Kidney glomerular epithelial cell (primary cell): Measurements from ENCODE around the gene PTPRN2.
"Not testable (repeated sequence)": the region's sequence is repeated elsewhere in the genome, so short reads cannot be mapped to it uniquely, and the experiment has no call there.

Experiments
- DNase-seq: peaks from one replicate; lab custom pipeline; 2025; lab: John Stamatoyannopoulos, UW

PTPRN2 gene

GRCh38 chr7:158229945-158230344 lies 357.7 kb downstream of the PTPRN2 start:
- no peak for DNase-seq

- no peak for DNase-seq
Measured at GRCh38 chr7:158228986-158229385, 358.6 kb downstream of the PTPRN2 start.

GRCh38 chr7:158228131-158228530 lies 359.5 kb downstream of the PTPRN2 start:
- no peak for DNase-seq

- no peak for DNase-seq
Measured at GRCh38 chr7:158227258-158227984, 360.2 kb downstream of the PTPRN2 start.

GRCh38 chr7:158216198-158216597 lies 371.4 kb downstream of the PTPRN2 start:
- DNase-seq: no peak

GRCh38 chr7:158209435-158209834 lies 378.2 kb downstream of the PTPRN2 start:
- no peak for DNase-seq

GRCh38 chr7:158206341-158206740 lies 381.3 kb downstream of the PTPRN2 start:
- no peak for DNase-seq

- no peak for DNase-seq
Measured at GRCh38 chr7:158204453-158204852, 383.2 kb downstream of the PTPRN2 start.

GRCh38 chr7:158203948-158204347 lies 383.7 kb downstream of the PTPRN2 start:
- not testable (repeated sequence) for DNase-seq

- DNase-seq: no peak
Measured at GRCh38 chr7:158194365-158194900, 393.2 kb downstream of the PTPRN2 start.

GRCh38 chr7:158193446-158193845 lies 394.2 kb downstream of the PTPRN2 start:
- no peak for DNase-seq

GRCh38 chr7:158192956-158193355 lies 394.7 kb downstream of the PTPRN2 start:
- no peak for DNase-seq

GRCh38 chr7:158192184-158192835 lies 395.3 kb downstream of the PTPRN2 start:
- no peak for DNase-seq

GRCh38 chr7:158191671-158192070 lies 396.0 kb downstream of the PTPRN2 start:
- DNase-seq: no peak

GRCh38 chr7:158190756-158191155 lies 396.9 kb downstream of the PTPRN2 start:
- no peak for DNase-seq

GRCh38 chr7:158188676-158189075 lies 398.9 kb downstream of the PTPRN2 start:
- no peak for DNase-seq

- no peak for DNase-seq
Measured at GRCh38 chr7:158187694-158187994, 400.0 kb downstream of the PTPRN2 start.

- no peak for DNase-seq
Measured at GRCh38 chr7:158186864-158187693, 400.5 kb downstream of the PTPRN2 start.

GRCh38 chr7:158186406-158186805 lies 401.2 kb downstream of the PTPRN2 start:
- DNase-seq: no peak

- no peak for DNase-seq
Measured at GRCh38 chr7:158185653-158186052, 402.0 kb downstream of the PTPRN2 start.

- DNase-seq: no peak
Measured at GRCh38 chr7:158183431-158183830, 404.2 kb downstream of the PTPRN2 start.

GRCh38 chr7:158176561-158177173 lies 411.0 kb downstream of the PTPRN2 start:
- DNase-seq: no peak
